PC-3 (cell line): ENCODE data around the gene EXOC4. TPM values are rescaled to one million over a fixed set of nuclear protein-coding genes. Genes with fewer than 3 reads are reported as not detected.

Experiments
- ATAC-seq: fragments of 200-7000 bp; cut with Tn5 transposase; 2 replicates; pipeline ENCODE4 v1.9.1; 2020; ENCODE audit warnings: mild to moderate bottlenecking, moderate library complexity
- BruUV-seq: library from RNA; stranded (reverse); fragments of 400-500 nt; replicated peaks from 2 replicates; lab custom pipeline; 2021; lab: Mats Ljungman, UMichigan
- CTCF ChIA-PET: fragments of 300-600 bp; sonication (Branson Sonifier 250); formaldehyde crosslinking; loops from one replicate; lab custom pipeline; 2022; ENCODE audit warnings: antibody characterized with exemption; lab: Charles Lee
- POLR2A ChIA-PET: fragments of 300-600 bp; sonication (Branson Sonifier 250); formaldehyde crosslinking; loops from one replicate; lab custom pipeline; 2022; ENCODE audit warnings: antibody characterized with exemption; ENCODE audit not compliant: unreplicated experiment; lab: Charles Lee
- DNase-seq: peaks from one replicate; pipeline ENCODE4 v3.0.0-alpha.2; 2015
- H2AFZ ChIP-seq: fragments of 300-600 bp; sonication (generic); 2 replicates; pipeline ENCODE4 v1.6.0; 2016; ENCODE audit warnings: antibody characterized with exemption, low read length
- H3F3A ChIP-seq: fragments of 300-600 bp; sonication (generic); one replicate; pipeline ENCODE4 v1.6.0; 2017; ENCODE audit warnings: antibody characterized with exemption, low read length, control low read depth, mild to moderate bottlenecking; ENCODE audit not compliant: unreplicated experiment
- H3K27ac ChIP-seq: fragments of 300-600 bp; sonication (generic); 2 replicates; pipeline ENCODE4 v1.5.1; 2016; ENCODE audit warnings: mild to moderate bottlenecking, low read length
- H3K27me3 ChIP-seq: fragments of 300-600 bp; sonication (generic); 2 replicates; pipeline ENCODE4 v1.6.1; 2016; ENCODE audit warnings: low read length, mixed read lengths
- H3K36me3 ChIP-seq: fragments of 300-600 bp; sonication (generic); 2 replicates; pipeline ENCODE4 v1.6.1; 2016; ENCODE audit warnings: low read depth, mixed run types, low read length, mixed read lengths
- H3K4me1 ChIP-seq: fragments of 300-600 bp; sonication (generic); 2 replicates; pipeline ENCODE4 v1.5.1; 2016; ENCODE audit warnings: low read length; ENCODE audit not compliant: insufficient read depth
- H3K4me2 ChIP-seq: fragments of 300-600 bp; sonication (generic); 2 replicates; pipeline ENCODE4 v1.6.0; 2016; ENCODE audit warnings: low read length
- H3K4me3 ChIP-seq: fragments of 300-600 bp; sonication (generic); 2 replicates; pipeline ENCODE4 v1.5.1; 2016; ENCODE audit warnings: mild to moderate bottlenecking, low read length, mixed read lengths
- H3K79me2 ChIP-seq: fragments of 300-600 bp; sonication (generic); 2 replicates; pipeline ENCODE4 v1.6.1; 2017; ENCODE audit warnings: low read length, mixed read lengths
- H3K9ac ChIP-seq: fragments of 300-600 bp; sonication (generic); 2 replicates; pipeline ENCODE4 v1.6.0; 2016; ENCODE audit warnings: mild to moderate bottlenecking, low read length
- H3K9me2 ChIP-seq: fragments of 300-600 bp; sonication (generic); replicated peaks from 2 replicates; pipeline ENCODE4 v1.6.1; 2016; ENCODE audit warnings: mixed run types, low read length, mixed read lengths
- H3K9me3 ChIP-seq: fragments of 300-600 bp; sonication (generic); 2 replicates; pipeline ENCODE4 v1.6.1; 2016; ENCODE audit warnings: low read length, mixed read lengths
- H4K20me1 ChIP-seq: fragments of 300-600 bp; sonication (generic); 2 replicates; pipeline ENCODE4 v1.6.1; 2016; ENCODE audit warnings: low read length, mixed read lengths
- CTCF ChIP-seq: fragments of 300-600 bp; sonication (generic); conservative IDR thresholded peaks from 2 replicates; pipeline ENCODE4 v1.5.1; 2017; ENCODE audit warnings: antibody characterized with exemption, low read depth, mild to moderate bottlenecking, low read length
- EZH2 ChIP-seq: fragments of 300-600 bp; sonication (generic); IDR thresholded peaks from one replicate; pipeline ENCODE4 v1.6.1; 2017; ENCODE audit warnings: antibody characterized with exemption, mild to moderate bottlenecking, low read length; ENCODE audit not compliant: unreplicated experiment
- EZH2phosphoT487 ChIP-seq: fragments of 300-600 bp; sonication (generic); IDR thresholded peaks from 2 replicates; pipeline ENCODE4 v1.6.1; 2018; ENCODE audit warnings: mild to moderate bottlenecking, antibody characterized with exemption, low read length, borderline replicate concordance
- intact Hi-C: fragments of 100-400 bp; cut with micrococcal nuclease; formaldehyde crosslinking; loops from 2 replicates; pipeline ENCODE4 v1.9.0; 2023
- total RNA-seq: library from RNA; depleted of rRNA; stranded (reverse); fragments of >200 nt; gene quantifications from 2 replicates; pipeline ENCODE4 v1.2.3, GENCODE V29; 2014

The EXOC4 gene
- total RNA-seq, 1 experiment from 2014 or later: 43.5 TPM

DNA sequence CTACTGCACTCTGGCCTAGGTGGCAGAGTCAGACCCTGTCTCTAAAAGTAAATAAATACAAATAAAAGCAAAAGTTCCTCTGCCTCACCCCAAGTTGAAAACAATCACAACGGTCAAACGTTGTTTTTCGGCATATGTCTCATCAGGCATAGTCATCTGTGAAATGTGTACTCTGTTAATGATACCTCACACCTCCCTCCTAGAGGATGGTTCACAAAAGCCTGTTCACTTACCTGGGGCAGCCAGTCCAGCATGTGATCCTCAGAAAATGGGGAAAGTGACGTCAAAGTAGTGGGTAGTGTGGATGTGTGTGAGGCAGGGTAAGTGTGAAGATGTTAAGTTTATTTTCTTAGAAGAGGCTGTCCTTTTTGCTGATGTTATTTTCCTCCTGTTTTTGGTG is 620.3 kb downstream of the EXOC4 start:
- no peaks in the 10 kb centered on the region for H3K27me3 ChIP-seq
- H3K9me2 ChIP-seq: no peaks in the 10 kb centered on the region
- no peaks in the 10 kb centered on the region for H3F3A ChIP-seq
- ATAC-seq (no peak), DNase-seq (no peak)
- TF ChIP-seq EZH2phosphoT487 (no peak), EZH2 (no peak), CTCF (no peak)
- H3K9me3 ChIP-seq: no peaks in the 10 kb centered on the region
- H3K27ac ChIP-seq: no peak overlapping the region
- H3K4me3 ChIP-seq: no peak overlapping the region
- no peaks in the 10 kb centered on the region for H3K4me1 ChIP-seq
- POLR2A ChIA-PET: no interaction called here
- no peak overlapping the region for H3K4me2 ChIP-seq
- no peaks in the 10 kb centered on the region for H3K36me3 ChIP-seq
- no TSS peak for BruUV-seq
- H2AFZ ChIP-seq: no peak overlapping the region
- H4K20me1 ChIP-seq: no peaks in the 10 kb centered on the region
- intact Hi-C loops: no loop called here
- H3K79me2 ChIP-seq: no peaks in the 10 kb centered on the region
- CTCF ChIA-PET: no interaction called here
- no peak overlapping the region for H3K9ac ChIP-seq

DNA sequence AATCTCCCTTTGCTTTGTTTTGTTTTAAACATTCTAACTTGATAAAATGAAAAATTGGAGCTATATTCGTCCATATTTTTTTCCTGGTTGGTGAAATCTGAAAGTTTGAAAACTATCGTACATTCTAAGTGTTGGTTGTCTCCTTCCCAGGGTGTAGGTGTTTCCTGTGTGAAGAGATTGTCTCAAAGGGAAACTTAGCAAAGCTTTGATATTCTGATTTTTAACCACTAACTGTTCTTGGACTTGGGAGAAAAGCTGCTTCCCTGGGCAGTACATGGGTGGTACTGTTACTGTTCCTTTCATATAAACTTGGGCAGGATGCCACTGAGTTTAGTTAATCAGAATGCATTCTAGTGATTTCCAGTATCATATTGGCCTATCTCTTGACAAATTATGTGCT is 620.8 kb downstream of the EXOC4 start:
- Histone ChIP-seq H3K79me2 (no peaks in the 10 kb centered on the region), H3K4me3 (no peak overlapping the region), H3K27me3 (no peaks in the 10 kb centered on the region), H3K4me2 (no peak overlapping the region), H2AFZ (no peak overlapping the region), H4K20me1 (no peaks in the 10 kb centered on the region), H3F3A (no peaks in the 10 kb centered on the region), H3K27ac (no peak overlapping the region), H3K9me2 (no peaks in the 10 kb centered on the region), H3K9ac (no peak overlapping the region), H3K36me3 (no peaks in the 10 kb centered on the region), H3K4me1 (no peaks in the 10 kb centered on the region), H3K9me3 (no peaks in the 10 kb centered on the region)
- no peak for DNase-seq
- intact Hi-C loops: no loop called here
- CTCF ChIA-PET: no interaction called here
- no TSS peak for BruUV-seq
- TF ChIP-seq EZH2 (no peak), EZH2phosphoT487 (no peak), CTCF (no peak)
- no peak for ATAC-seq
- POLR2A ChIA-PET: no interaction called here

DNA sequence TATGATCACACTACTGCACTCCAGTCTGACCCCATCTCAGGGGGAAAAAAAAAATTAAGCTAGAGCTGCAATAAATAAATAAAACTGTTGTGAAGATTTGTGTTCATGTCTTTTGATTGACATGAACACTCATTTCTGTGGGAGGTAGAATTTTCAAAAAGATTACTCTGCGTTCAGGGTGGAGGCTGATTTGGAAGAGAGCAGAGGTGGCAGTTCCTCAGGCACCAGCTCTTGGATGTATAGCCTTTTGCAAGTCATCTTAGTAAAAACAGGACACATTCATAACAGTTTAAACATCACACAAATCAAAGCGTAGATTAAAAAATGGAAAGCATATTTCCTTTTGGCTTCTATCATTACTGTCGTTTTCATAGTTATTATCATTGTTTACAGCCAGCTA is 630.7 kb downstream of the EXOC4 start:
- no peak for TF ChIP-seq CTCF
- TF ChIP-seq EZH2: no peak
- no peak for TF ChIP-seq EZH2phosphoT487
- Histone ChIP-seq H3F3A (no peaks in the 10 kb centered on the region), H4K20me1 (no peaks in the 10 kb centered on the region), H3K4me3 (no peak overlapping the region), H3K9me3 (no peaks in the 10 kb centered on the region), H3K36me3 (no peaks in the 10 kb centered on the region), H3K27ac (no peak overlapping the region), H2AFZ (no peak overlapping the region), H3K9me2 (no peaks in the 10 kb centered on the region), H3K79me2 (no peaks in the 10 kb centered on the region), H3K4me1 (no peaks in the 10 kb centered on the region), H3K4me2 (no peak overlapping the region), H3K27me3 (no peaks in the 10 kb centered on the region), H3K9ac (no peak overlapping the region)
- no TSS peak for BruUV-seq
- intact Hi-C loops: no loop called here
- POLR2A ChIA-PET: interaction anchor here (0.7 kb wide), 1 partner anchor 40 kb away, joined by 3 read pairs; no protein-coding TSS in a partner anchor
- ATAC-seq (no peak), DNase-seq (no peak)
- CTCF ChIA-PET: no interaction called here
